Peyer's patch (tissue), 4 donors: ENCODE results near the gene CD44. TPM values are rescaled to one million over a fixed set of nuclear protein-coding genes. Genes with fewer than 3 reads are reported as not detected.
A peak's percentile ranks its signal among the peaks of the same experiment; 100 is the strongest.
"Not testable (repeated sequence)": the region's sequence is repeated elsewhere in the genome, so short reads cannot be mapped to it uniquely, and the experiment has no call there.

Experiments used
- DNase-seq, 3 donors: peaks; one replicate each; pipeline ENCODE4 v3.0.0-alpha.2; 2017 to 2019
- H3K27ac ChIP-seq, 4 donors: fragments of 200-600 bp; sonication (generic); one replicate each; pipeline ENCODE4 v1.5.1; 2016 to 2019
- H3K27me3 ChIP-seq, 2 donors: fragments of 200-600 bp; sonication (generic); one replicate each; pipeline ENCODE4 v1.5.1; 2019
- H3K36me3 ChIP-seq, 3 donors: fragments of 200-600 bp; sonication (generic); one replicate each; pipeline ENCODE4 v1.5.1; 2016 to 2019
- H3K4me1 ChIP-seq, 4 donors: fragments of 200-600 bp; sonication (generic); one replicate each; pipeline ENCODE4 v1.5.1; 2016 to 2019
- H3K4me3 ChIP-seq, 4 donors: fragments of 200-600 bp; sonication (generic); 1 replicate in 3 of 4; 2 replicates in 1 of 4; pipeline ENCODE4 v1.5.1; 2016 to 2019; ENCODE audit warnings: mild to moderate bottlenecking in 1 of 4
- H3K9me3 ChIP-seq, 4 donors: fragments of 200-600 bp; sonication (generic); one replicate each; pipeline ENCODE4 v1.5.1; 2016 to 2019; ENCODE audit warnings: mild to moderate bottlenecking in 1 of 4
- CTCF ChIP-seq, 6 experiments: fragments of 450-650 bp in 4 of 6; fragments of 200-600 bp in 2 of 6; sonication (generic) in 1 of 6; IDR thresholded peaks; one replicate each; pipeline ENCODE4 v1.5.1; 2017 to 2019; ENCODE audit warnings: antibody characterized with exemption in 6 of 6, mild to moderate bottlenecking in 3 of 6, moderate library complexity in 1 of 6
- POLR2A ChIP-seq, 2 donors: fragments of 450-650 bp; IDR thresholded peaks; one replicate each; pipeline ENCODE4 v1.5.1; 2017; ENCODE audit warnings: antibody characterized with exemption in 2 of 2, mild to moderate bottlenecking in 2 of 2, moderate library complexity in 2 of 2
- total RNA-seq, 4 donors: library from RNA; depleted of rRNA; stranded (reverse); fragments of >200 nt; gene quantifications; one replicate each; pipeline ENCODE4 v1.1.0, GENCODE V29; 2016

Gene CD44
- total RNA-seq, 4 donors from 2014 or later, result 71.6 to 412 (median 130) TPM

- no peaks in the 10 kb centered on the region for H3K9me3 ChIP-seq
- H3K36me3 ChIP-seq, result peaks cover 0 to 62% (median 5%) of the 10 kb centered on the region in 3 donors
- H3K4me3 ChIP-seq, result no peak overlapping the region
- TF ChIP-seq CTCF (IDR thresholded peaks at IDR 0.05), result no peak
- TF ChIP-seq POLR2A (IDR thresholded peaks at IDR 0.05), result no peak
- peaks cover 0 to 3% (median 0%) of the 10 kb centered on the region in 4 donors for H3K4me1 ChIP-seq
- DNase-seq, result no peak
- H3K27me3 ChIP-seq, result no peaks in the 10 kb centered on the region
- peak overlapping the region in 1 of 4 donors; percentile 11 for H3K27ac ChIP-seq
Observed at GRCh38 chr11:35218956-35219355, 80.0 kb downstream of the CD44 start.

GRCh38 chr11:35223371-35223796, 84.4 kb downstream of the CD44 start:
- H3K4me1 ChIP-seq, result no peaks in the 10 kb centered on the region

GRCh38 chr11:35223991-35224390, 85.0 kb downstream of the CD44 start:
- Histone ChIP-seq H3K36me3 (peaks cover 0 to 61% (median 5%) of the 10 kb centered on the region in 3 donors), H3K27ac (peak overlapping the region in 1 of 4 donors; percentile 29), H3K4me3 (no peak overlapping the region), H3K4me1 (no peaks in the 10 kb centered on the region), H3K27me3 (no peaks in the 10 kb centered on the region), H3K9me3 (no peaks in the 10 kb centered on the region)
- no peak for TF ChIP-seq CTCF (IDR thresholded peaks at IDR 0.05)
- no peak for TF ChIP-seq POLR2A (IDR thresholded peaks at IDR 0.05)
- no peak for DNase-seq

More at GRCh38 chr11:35223371-35223796, 84.4 kb downstream of the CD44 start:
- Histone ChIP-seq H3K4me3 (no peak overlapping the region), H3K36me3 (peaks cover 0 to 65% (median 5%) of the 10 kb centered on the region in 3 donors), H3K27ac (peak overlapping the region in 1 of 4 donors; percentile 29), H3K9me3 (no peaks in the 10 kb centered on the region), H3K27me3 (no peaks in the 10 kb centered on the region)
- no peak for TF ChIP-seq POLR2A (IDR thresholded peaks at IDR 0.05)
- TF ChIP-seq CTCF (IDR thresholded peaks at IDR 0.05), result no peak
- DNase-seq, result no peak

- Histone ChIP-seq H3K9me3 (no peaks in the 10 kb centered on the region), H3K36me3 (peaks cover 0 to 63% (median 0%) of the 10 kb centered on the region in 3 donors), H3K4me1 (no peaks in the 10 kb centered on the region), H3K27ac (no peak overlapping the region), H3K4me3 (no peak overlapping the region), H3K27me3 (no peaks in the 10 kb centered on the region)
- TF ChIP-seq CTCF (IDR thresholded peaks at IDR 0.05), result no peak
- no peak for TF ChIP-seq POLR2A (IDR thresholded peaks at IDR 0.05)
- no peak for DNase-seq
Observed at GRCh38 chr11:35225946-35226520, 87.1 kb downstream of the CD44 start.

GRCh38 chr11:35226756-35227155, 87.8 kb downstream of the CD44 start:
- not testable (repeated sequence) for H3K4me3 ChIP-seq, H3K9me3 ChIP-seq, H3K4me1 ChIP-seq, H3K27ac ChIP-seq, H3K27me3 ChIP-seq, DNase-seq
- H3K36me3 ChIP-seq, result peaks cover 0 to 60% (median 0%) of the 10 kb centered on the region in 3 donors

GRCh38 chr11:35227576-35228327, 88.8 kb downstream of the CD44 start:
- TF ChIP-seq CTCF (IDR thresholded peaks at IDR 0.05) (no peak), POLR2A (IDR thresholded peaks at IDR 0.05) (no peak)
- Histone ChIP-seq H3K36me3 (peaks cover 0 to 52% (median 0%) of the 10 kb centered on the region in 3 donors), H3K27me3 (no peaks in the 10 kb centered on the region), H3K4me3 (no peak overlapping the region), H3K4me1 (no peaks in the 10 kb centered on the region), H3K27ac (no peak overlapping the region), H3K9me3 (no peaks in the 10 kb centered on the region)
- DNase-seq, result no peak
